Measurements from ENCODE around the gene LACTB. TPM values are rescaled to one million over a fixed set of nuclear protein-coding genes. Genes with fewer than 3 reads are reported as not detected.

The LACTB gene
- total RNA-seq, 1 donor from 2014 or later = 13.7 TPM

DNA sequence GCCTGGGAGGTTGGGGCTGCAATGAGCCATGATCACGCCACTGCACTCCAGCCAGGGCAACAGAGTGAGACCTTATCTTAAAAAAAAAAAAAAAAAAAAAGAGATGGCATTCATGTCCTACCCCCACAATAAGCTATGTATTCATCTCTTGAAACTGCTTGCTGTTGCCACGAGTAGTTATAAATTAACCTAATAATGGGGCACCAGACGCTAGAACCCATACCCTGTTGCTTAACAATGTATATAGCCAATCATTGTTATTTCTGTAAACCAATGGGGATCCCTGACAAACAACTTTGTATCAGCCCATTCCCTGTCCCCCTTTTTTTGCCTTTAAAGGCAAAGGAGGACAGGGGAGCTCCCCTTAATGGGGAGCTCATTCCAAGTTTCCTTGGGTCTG, 2.8 kb upstream of the LACTB start:
- H3K4me3 Mint-ChIP-seq = no peak overlapping the region
- peaks cover 24% of the 10 kb centered on the region for H3K9me3 Mint-ChIP-seq
- no peak for DNase-seq (ENCODE audit: low spot score)
- H3K27me3 Mint-ChIP-seq (ENCODE audit: insufficient read depth) = peaks cover 4% of the 10 kb centered on the region
- no peak overlapping the region for H3K27ac Mint-ChIP-seq
- H3K36me3 Mint-ChIP-seq (ENCODE audit: low read depth) = peaks cover 14% of the 10 kb centered on the region
- intact Hi-C loops (cut with micrococcal nuclease) = no loop called here
- H3K4me1 Mint-ChIP-seq (ENCODE audit: low read depth) = peaks cover 18% of the 10 kb centered on the region

DNA sequence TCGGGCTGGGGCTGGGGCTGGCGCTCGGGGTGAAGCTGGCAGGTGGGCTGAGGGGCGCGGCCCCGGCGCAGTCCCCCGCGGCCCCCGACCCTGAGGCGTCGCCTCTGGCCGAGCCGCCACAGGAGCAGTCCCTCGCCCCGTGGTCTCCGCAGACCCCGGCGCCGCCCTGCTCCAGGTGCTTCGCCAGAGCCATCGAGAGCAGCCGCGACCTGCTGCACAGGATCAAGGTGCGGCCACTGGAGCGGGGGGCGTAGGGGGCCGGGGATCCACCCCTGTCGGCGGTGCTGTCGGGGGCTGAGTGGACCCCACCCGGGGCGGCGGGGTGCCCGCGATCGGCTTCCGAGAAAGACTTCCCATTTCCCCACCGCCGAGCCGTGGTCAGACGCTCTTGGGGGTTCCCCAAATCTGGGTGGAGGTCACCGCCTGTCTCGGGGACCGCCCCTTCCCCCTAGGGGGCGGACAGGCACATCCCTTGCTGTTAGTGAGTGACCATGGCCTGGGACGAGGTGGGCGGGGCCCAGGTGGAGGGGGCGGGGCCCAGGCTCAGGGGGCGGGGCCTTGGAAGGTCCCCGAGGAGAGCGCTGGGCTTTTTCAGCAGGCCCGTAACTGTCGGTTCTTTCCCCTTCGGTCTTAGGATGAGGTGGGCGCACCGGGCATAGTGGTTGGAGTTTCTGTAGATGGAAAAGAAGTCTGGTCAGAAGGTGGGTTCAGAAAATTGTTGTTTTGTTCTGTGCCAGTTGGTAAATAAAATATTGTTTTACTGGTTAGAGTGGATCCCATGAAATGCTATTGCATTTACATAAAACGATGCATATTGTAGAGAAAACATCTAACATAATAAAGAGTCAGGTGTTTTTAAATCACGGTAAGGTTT, 578 bp downstream of the LACTB start:
- peak overlapping the region; percentile 93 for H3K4me3 Mint-ChIP-seq
- no peaks in the 10 kb centered on the region for H3K27me3 Mint-ChIP-seq (ENCODE audit: insufficient read depth)
- H3K9me3 Mint-ChIP-seq = peaks cover 24% of the 10 kb centered on the region
- DNase-seq (ENCODE audit: low spot score) = peak; percentile 83
- intact Hi-C loops (cut with micrococcal nuclease) = loop anchor here (1.0 to 5.0 kb wide), 4 partner anchors 35 to 155 kb away; partner anchors contain the start of genes APH1B, RAB8B and RPS27L
- peaks cover 21% of the 10 kb centered on the region for H3K4me1 Mint-ChIP-seq (ENCODE audit: low read depth)
- H3K27ac Mint-ChIP-seq = peak overlapping the region; percentile 83
- H3K36me3 Mint-ChIP-seq (ENCODE audit: low read depth) = peaks cover 21% of the 10 kb centered on the region

- peaks cover 19% of the 10 kb centered on the region for H3K36me3 Mint-ChIP-seq (ENCODE audit: low read depth)
- H3K4me3 Mint-ChIP-seq = no peak overlapping the region
- peaks cover 24% of the 10 kb centered on the region for H3K4me1 Mint-ChIP-seq (ENCODE audit: low read depth)
- no peaks in the 10 kb centered on the region for H3K27me3 Mint-ChIP-seq (ENCODE audit: insufficient read depth)
- H3K27ac Mint-ChIP-seq = no peak overlapping the region
- DNase-seq (ENCODE audit: low spot score) = no peak
- peaks cover 19% of the 10 kb centered on the region for H3K9me3 Mint-ChIP-seq
- intact Hi-C loops (cut with micrococcal nuclease) = loop anchor here (5.0 kb wide), 1 partner anchor 153 kb away; the partner anchor contains the start of gene APH1B
Observed at GRCh38 chr15:63124506-63124905, 2.8 kb downstream of the LACTB start.

GRCh38 chr15:63126726-63127125, 5.1 kb downstream of the LACTB start:
- peaks cover 13% of the 10 kb centered on the region for H3K36me3 Mint-ChIP-seq (ENCODE audit: low read depth)

GRCh38 chr15:63133786-63134185, 12.1 kb downstream of the LACTB start:
- Mint-ChIP-seq H3K9me3 (no peaks in the 10 kb centered on the region), H3K36me3 (ENCODE audit: low read depth) (peaks cover 15% of the 10 kb centered on the region), H3K27me3 (ENCODE audit: insufficient read depth) (no peaks in the 10 kb centered on the region), H3K27ac (no peak overlapping the region), H3K4me3 (no peak overlapping the region), H3K4me1 (ENCODE audit: low read depth) (peaks cover 5% of the 10 kb centered on the region)
- intact Hi-C loops (cut with micrococcal nuclease) = no loop called here
- DNase-seq (ENCODE audit: low spot score) = no peak

More at GRCh38 chr15:63126726-63127125, 5.1 kb downstream of the LACTB start:
- no peak for DNase-seq (ENCODE audit: low spot score)
- intact Hi-C loops (cut with micrococcal nuclease) = no loop called here
- H3K4me3 Mint-ChIP-seq = no peak overlapping the region
- peaks cover 17% of the 10 kb centered on the region for H3K4me1 Mint-ChIP-seq (ENCODE audit: low read depth)
- no peak overlapping the region for H3K27ac Mint-ChIP-seq
- H3K27me3 Mint-ChIP-seq (ENCODE audit: insufficient read depth) = no peaks in the 10 kb centered on the region
- H3K9me3 Mint-ChIP-seq = no peaks in the 10 kb centered on the region

- intact Hi-C loops (cut with micrococcal nuclease) = no loop called here
- no peak overlapping the region for H3K27ac Mint-ChIP-seq
- no peak for DNase-seq (ENCODE audit: low spot score)
- H3K36me3 Mint-ChIP-seq (ENCODE audit: low read depth) = peaks cover 15% of the 10 kb centered on the region
- no peaks in the 10 kb centered on the region for H3K27me3 Mint-ChIP-seq (ENCODE audit: insufficient read depth)
- H3K9me3 Mint-ChIP-seq = no peaks in the 10 kb centered on the region
- peaks cover 5% of the 10 kb centered on the region for H3K4me1 Mint-ChIP-seq (ENCODE audit: low read depth)
- H3K4me3 Mint-ChIP-seq = no peak overlapping the region
Observed at GRCh38 chr15:63134245-63134985, 12.8 kb downstream of the LACTB start.

- H3K27me3 Mint-ChIP-seq (ENCODE audit: insufficient read depth) = no peaks in the 10 kb centered on the region
- peaks cover 9% of the 10 kb centered on the region for H3K4me1 Mint-ChIP-seq (ENCODE audit: low read depth)
- peaks cover 16% of the 10 kb centered on the region for H3K36me3 Mint-ChIP-seq (ENCODE audit: low read depth)
- H3K4me3 Mint-ChIP-seq = no peak overlapping the region
- no peak overlapping the region for H3K27ac Mint-ChIP-seq
- intact Hi-C loops (cut with micrococcal nuclease) = no loop called here
- DNase-seq (ENCODE audit: low spot score) = no peak
- H3K9me3 Mint-ChIP-seq = no peaks in the 10 kb centered on the region
Observed at GRCh38 chr15:63135281-63135680, 13.6 kb downstream of the LACTB start.

- Mint-ChIP-seq H3K36me3 (ENCODE audit: low read depth) (peaks cover 16% of the 10 kb centered on the region), H3K27me3 (ENCODE audit: insufficient read depth) (no peaks in the 10 kb centered on the region), H3K9me3 (no peaks in the 10 kb centered on the region), H3K27ac (no peak overlapping the region), H3K4me1 (ENCODE audit: low read depth) (peaks cover 9% of the 10 kb centered on the region), H3K4me3 (no peak overlapping the region)
- no peak for DNase-seq (ENCODE audit: low spot score)
- intact Hi-C loops (cut with micrococcal nuclease) = no loop called here
Observed at GRCh38 chr15:63135804-63136203, 14.1 kb downstream of the LACTB start.

GRCh38 chr15:63136742-63137141, 15.1 kb downstream of the LACTB start:
- DNase-seq (ENCODE audit: low spot score) = no peak
- intact Hi-C loops (cut with micrococcal nuclease) = no loop called here
- Mint-ChIP-seq H3K27me3 (ENCODE audit: insufficient read depth) (no peaks in the 10 kb centered on the region), H3K9me3 (no peaks in the 10 kb centered on the region), H3K27ac (no peak overlapping the region), H3K4me3 (no peak overlapping the region), H3K36me3 (ENCODE audit: low read depth) (peaks cover 16% of the 10 kb centered on the region), H3K4me1 (ENCODE audit: low read depth) (peaks cover 16% of the 10 kb centered on the region)

DNA sequence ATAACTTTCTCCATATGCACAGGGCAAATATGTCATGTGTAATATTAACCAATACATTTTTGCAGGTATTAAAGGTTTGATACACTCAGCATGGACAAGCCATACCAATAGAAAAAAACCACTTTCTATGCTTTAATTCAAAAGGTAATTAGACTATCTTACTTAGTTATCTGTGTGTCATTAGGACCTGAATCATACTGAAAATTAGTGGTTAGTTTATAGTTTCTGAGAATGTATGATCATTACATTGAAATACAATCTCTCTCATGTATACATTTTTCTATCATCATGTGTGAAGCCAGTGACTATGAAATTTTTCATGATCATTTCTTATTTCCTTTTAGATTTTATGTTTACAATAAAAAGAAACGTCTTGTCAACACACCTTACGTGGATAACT, 19.3 kb downstream of the LACTB start:
- H3K27me3 Mint-ChIP-seq (ENCODE audit: insufficient read depth) = no peaks in the 10 kb centered on the region
- H3K27ac Mint-ChIP-seq = no peak overlapping the region
- H3K4me1 Mint-ChIP-seq (ENCODE audit: low read depth) = peaks cover 12% of the 10 kb centered on the region
- H3K9me3 Mint-ChIP-seq = no peaks in the 10 kb centered on the region
- DNase-seq (ENCODE audit: low spot score) = no peak
- intact Hi-C loops (cut with micrococcal nuclease) = no loop called here
- H3K36me3 Mint-ChIP-seq (ENCODE audit: low read depth) = peaks cover 25% of the 10 kb centered on the region
- H3K4me3 Mint-ChIP-seq = no peak overlapping the region

- H3K36me3 Mint-ChIP-seq (ENCODE audit: low read depth) = peaks cover 31% of the 10 kb centered on the region
- no peaks in the 10 kb centered on the region for H3K9me3 Mint-ChIP-seq
- peaks cover 8% of the 10 kb centered on the region for H3K4me1 Mint-ChIP-seq (ENCODE audit: low read depth)
- no peak overlapping the region for H3K4me3 Mint-ChIP-seq
- no peaks in the 10 kb centered on the region for H3K27me3 Mint-ChIP-seq (ENCODE audit: insufficient read depth)
- intact Hi-C loops (cut with micrococcal nuclease) = no loop called here
- H3K27ac Mint-ChIP-seq = no peak overlapping the region
- DNase-seq (ENCODE audit: low spot score) = no peak
Observed at GRCh38 chr15:63145426-63145825, 23.8 kb downstream of the LACTB start.

- Mint-ChIP-seq H3K27ac (no peak overlapping the region), H3K36me3 (ENCODE audit: low read depth) (peaks cover 35% of the 10 kb centered on the region), H3K9me3 (no peaks in the 10 kb centered on the region), H3K4me1 (ENCODE audit: low read depth) (peaks cover 3% of the 10 kb centered on the region), H3K4me3 (no peak overlapping the region), H3K27me3 (ENCODE audit: insufficient read depth) (no peaks in the 10 kb centered on the region)
- intact Hi-C loops (cut with micrococcal nuclease) = no loop called here
- DNase-seq (ENCODE audit: low spot score) = no peak
Observed at GRCh38 chr15:63146684-63147083, 25.0 kb downstream of the LACTB start.

DNA sequence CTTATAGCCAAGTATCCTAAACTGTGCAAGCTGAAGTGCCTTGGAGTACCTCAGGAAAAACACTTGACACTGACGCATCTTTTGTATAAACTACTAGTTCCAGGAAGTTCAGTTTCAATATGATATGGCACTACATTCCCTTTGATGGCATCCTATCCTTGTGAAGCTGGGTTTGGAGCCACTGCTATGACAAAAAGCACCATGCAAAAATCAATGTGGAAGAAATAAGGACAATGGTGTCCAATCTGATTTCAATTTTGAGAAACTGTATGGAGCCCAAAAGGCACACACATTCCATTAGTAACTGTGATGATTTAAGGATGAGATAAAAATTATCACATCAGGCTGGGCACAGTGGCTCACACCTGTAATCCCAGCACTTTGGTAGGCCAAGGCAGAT, 30.0 kb downstream of the LACTB start:
- no peak overlapping the region for H3K4me3 Mint-ChIP-seq
- no peaks in the 10 kb centered on the region for H3K27me3 Mint-ChIP-seq (ENCODE audit: insufficient read depth)
- no peak overlapping the region for H3K27ac Mint-ChIP-seq
- intact Hi-C loops (cut with micrococcal nuclease) = loop anchor here (10.0 kb wide), 1 partner anchor 253 kb away; no protein-coding TSS in a partner anchor
- DNase-seq (ENCODE audit: low spot score) = no peak
- peaks cover 33% of the 10 kb centered on the region for H3K36me3 Mint-ChIP-seq (ENCODE audit: low read depth)
- H3K4me1 Mint-ChIP-seq (ENCODE audit: low read depth) = peaks cover 25% of the 10 kb centered on the region
- H3K9me3 Mint-ChIP-seq = no peaks in the 10 kb centered on the region
